HEK293 (cell line): ENCODE measurements around the gene SLC35A2.

ENCODE experiments used
- CTCF ChIA-PET: fragments of 350-600 bp; formaldehyde crosslinking; extraction: SDS; loops from one replicate; lab custom pipeline; 2021; ENCODE audit warnings: antibody characterized with exemption; lab: Yijun Ruan, JAX
- POLR2A ChIA-PET: fragments of 300-600 bp; formaldehyde crosslinking; extraction: SDS; loops from one replicate; lab custom pipeline; 2020; ENCODE audit warnings: antibody characterized with exemption, inconsistent platforms; lab: Yijun Ruan, JAX
- H3K27ac ChIP-seq: fragments of 200-500 bp; sonication (Bioruptor generic); 2 replicates; pipeline ENCODE4 v1.5.1; 2014; ENCODE audit warnings: low read depth, low read length, control low read depth, inconsistent platforms; ENCODE audit errors: extremely low read depth
- H3K36me3 ChIP-seq, 2 experiments: fragments of 200-500 bp in 1 of 2; sonication (Bioruptor generic) in 1 of 2; 1 replicate in 1 of 2; 2 replicates in 1 of 2; pipeline ENCODE4 v1.5.1; 2014 to 2017; ENCODE audit warnings: inconsistent platforms in 2 of 2, low read length in 2 of 2; ENCODE audit not compliant: control insufficient read depth in 2 of 2, insufficient read depth in 1 of 2
- H3K4me1 ChIP-seq: fragments of 200-500 bp; sonication (Bioruptor generic); 2 replicates; pipeline ENCODE4 v1.5.1; 2014; ENCODE audit warnings: mild to moderate bottlenecking, low read length, inconsistent platforms; ENCODE audit not compliant: control insufficient read depth, insufficient read depth
- H3K4me3 ChIP-seq: 2 replicates; pipeline ENCODE4 v1.5.1; 2011; ENCODE audit warnings: low read depth, mild to moderate bottlenecking, control low read depth, low read length, moderate library complexity
- H3K9me3 ChIP-seq: fragments of 200-500 bp; sonication (Bioruptor generic); 2 replicates; pipeline ENCODE4 v1.5.1; 2014; ENCODE audit warnings: low read depth, low read length, inconsistent platforms; ENCODE audit not compliant: control insufficient read depth, insufficient read depth
- BCL11B ChIP-seq: fragments of 450-650 bp; formaldehyde crosslinking; IDR thresholded peaks from 2 replicates; pipeline ENCODE4 v1.5.1; 2016; ENCODE audit warnings: low read depth, missing biosample characterization, missing genetic modification characterization
- HOXA7 ChIP-seq: sonication (generic); formaldehyde crosslinking; IDR thresholded peaks from 2 replicates; pipeline ENCODE4 v1.8.1; 2022; ENCODE audit warnings: missing genetic modification reagents, borderline replicate concordance
- KLF7 ChIP-seq: fragments of 450-650 bp; formaldehyde crosslinking; IDR thresholded peaks from 2 replicates; pipeline ENCODE4 v1.5.1; 2016; ENCODE audit warnings: missing biosample characterization, missing genetic modification characterization, borderline replicate concordance
- MYNN ChIP-seq: fragments of 450-650 bp; formaldehyde crosslinking; IDR thresholded peaks from 2 replicates; pipeline ENCODE4 v1.5.1; 2016; ENCODE audit warnings: missing biosample characterization, missing genetic modification characterization, borderline replicate concordance
- MZF1 ChIP-seq: fragments of 450-650 bp; formaldehyde crosslinking; IDR thresholded peaks from 2 replicates; pipeline ENCODE4 v1.5.1; 2017; ENCODE audit warnings: missing biosample characterization, missing genetic modification characterization, borderline replicate concordance
- OVOL3 ChIP-seq: fragments of 450-650 bp; formaldehyde crosslinking; IDR thresholded peaks from 2 replicates; pipeline ENCODE4 v1.5.1; 2016; ENCODE audit warnings: missing biosample characterization, missing genetic modification characterization
- REPIN1 ChIP-seq: fragments of 450-650 bp; formaldehyde crosslinking; IDR thresholded peaks from 2 replicates; pipeline ENCODE4 v1.5.1; 2017; ENCODE audit warnings: missing biosample characterization, missing genetic modification characterization, low read depth
- SCRT1 ChIP-seq: fragments of 450-650 bp; formaldehyde crosslinking; IDR thresholded peaks from 2 replicates; pipeline ENCODE4 v1.5.1; 2016; ENCODE audit warnings: missing biosample characterization, missing genetic modification characterization, borderline replicate concordance
- SP3 ChIP-seq: fragments of 450-650 bp; formaldehyde crosslinking; IDR thresholded peaks from 2 replicates; pipeline ENCODE4 v1.5.1; 2016; ENCODE audit warnings: missing biosample characterization, missing genetic modification characterization
- SP7 ChIP-seq: fragments of 450-650 bp; formaldehyde crosslinking; IDR thresholded peaks from 2 replicates; pipeline ENCODE4 v1.5.1; 2016; ENCODE audit warnings: missing biosample characterization, missing genetic modification characterization
- TCF7L2 ChIP-seq: IDR thresholded peaks from 2 replicates; pipeline ENCODE4 v1.6.1; 2011; ENCODE audit warnings: low read depth, mild to moderate bottlenecking, inconsistent platforms, low read length, moderate library complexity, borderline replicate concordance
- YY2 ChIP-seq: fragments of 450-650 bp; formaldehyde crosslinking; IDR thresholded peaks from 2 replicates; pipeline ENCODE4 v1.5.1; 2016; ENCODE audit warnings: missing biosample characterization, missing genetic modification characterization
- ZBTB1 ChIP-seq: fragments of 450-650 bp; formaldehyde crosslinking; IDR thresholded peaks from 2 replicates; pipeline ENCODE4 v1.5.1; 2016; ENCODE audit warnings: missing biosample characterization, missing genetic modification characterization
- ZBTB17 ChIP-seq: fragments of 450-650 bp; formaldehyde crosslinking; IDR thresholded peaks from 2 replicates; pipeline ENCODE4 v1.5.1; 2016; ENCODE audit warnings: missing biosample characterization, missing genetic modification characterization
- ZBTB21 ChIP-seq: fragments of 450-650 bp; formaldehyde crosslinking; IDR thresholded peaks from 2 replicates; pipeline ENCODE4 v1.5.1; 2017; ENCODE audit warnings: missing biosample characterization, missing genetic modification characterization
- ZBTB48 ChIP-seq: fragments of 450-650 bp; formaldehyde crosslinking; IDR thresholded peaks from 2 replicates; pipeline ENCODE4 v1.5.1; 2016; ENCODE audit warnings: missing biosample characterization, missing genetic modification characterization
- ZNF112 ChIP-seq: fragments of 450-650 bp; formaldehyde crosslinking; IDR thresholded peaks from 2 replicates; pipeline ENCODE4 v1.5.0; 2017; ENCODE audit warnings: missing biosample characterization, missing genetic modification characterization
- ZNF138 ChIP-seq: fragments of 450-650 bp; formaldehyde crosslinking; IDR thresholded peaks from 2 replicates; pipeline ENCODE4 v1.5.1; 2016; ENCODE audit warnings: missing biosample characterization, missing genetic modification characterization, borderline replicate concordance
- ZNF157 ChIP-seq: fragments of 450-650 bp; formaldehyde crosslinking; IDR thresholded peaks from 2 replicates; pipeline ENCODE4 v1.5.1; 2016; ENCODE audit warnings: missing biosample characterization, missing genetic modification characterization
- ZNF169 ChIP-seq: fragments of 450-650 bp; formaldehyde crosslinking; IDR thresholded peaks from 2 replicates; pipeline ENCODE4 v1.5.1; 2016; ENCODE audit warnings: missing biosample characterization, missing genetic modification characterization
- ZNF18 ChIP-seq: fragments of 450-650 bp; formaldehyde crosslinking; IDR thresholded peaks from 2 replicates; pipeline ENCODE4 v1.5.1; 2016; ENCODE audit warnings: missing biosample characterization, missing genetic modification characterization
- ZNF211 ChIP-seq: fragments of 450-650 bp; formaldehyde crosslinking; IDR thresholded peaks from 2 replicates; pipeline ENCODE4 v1.5.1; 2016; ENCODE audit warnings: low read depth, missing biosample characterization, missing genetic modification characterization
- ZNF24 ChIP-seq: fragments of 450-650 bp; formaldehyde crosslinking; IDR thresholded peaks from 2 replicates; pipeline ENCODE4 v1.5.1; 2016; ENCODE audit warnings: missing biosample characterization, missing genetic modification characterization
- ZNF311 ChIP-seq: fragments of 450-650 bp; formaldehyde crosslinking; IDR thresholded peaks from 2 replicates; pipeline ENCODE4 v1.5.1; 2017; ENCODE audit warnings: missing biosample characterization, missing genetic modification characterization, borderline replicate concordance
- ZNF354C ChIP-seq: fragments of 450-650 bp; formaldehyde crosslinking; IDR thresholded peaks from 2 replicates; pipeline ENCODE4 v1.5.1; 2016; ENCODE audit warnings: missing biosample characterization, missing genetic modification characterization, low read depth, borderline replicate concordance
- ZNF394 ChIP-seq: fragments of 450-650 bp; formaldehyde crosslinking; IDR thresholded peaks from 2 replicates; pipeline ENCODE4 v1.5.1; 2016; ENCODE audit warnings: missing biosample characterization, missing genetic modification characterization, mild to moderate bottlenecking, moderate library complexity, borderline replicate concordance
- ZNF449 ChIP-seq: fragments of 450-650 bp; formaldehyde crosslinking; IDR thresholded peaks from 2 replicates; pipeline ENCODE4 v1.5.1; 2017; ENCODE audit warnings: missing biosample characterization, mild to moderate bottlenecking, missing genetic modification characterization, moderate library complexity
- ZNF514 ChIP-seq: fragments of 450-650 bp; formaldehyde crosslinking; IDR thresholded peaks from 2 replicates; pipeline ENCODE4 v1.5.1; 2016; ENCODE audit warnings: missing biosample characterization, missing genetic modification characterization
- ZNF558 ChIP-seq: fragments of 450-650 bp; formaldehyde crosslinking; IDR thresholded peaks from 2 replicates; pipeline ENCODE4 v1.5.1; 2016; ENCODE audit warnings: missing biosample characterization, missing genetic modification characterization
- ZNF658 ChIP-seq: fragments of 450-650 bp; formaldehyde crosslinking; IDR thresholded peaks from 2 replicates; pipeline ENCODE4; 2016; ENCODE audit warnings: missing biosample characterization, missing genetic modification characterization
- ZNF768 ChIP-seq: fragments of 450-650 bp; formaldehyde crosslinking; IDR thresholded peaks from 2 replicates; pipeline ENCODE4 v1.5.1; 2018; ENCODE audit warnings: missing biosample characterization, mild to moderate bottlenecking, missing genetic modification characterization
- TF ChIP-seq, protein P1 (sequence below): fragments of 450-650 bp; formaldehyde crosslinking; IDR thresholded peaks from 2 replicates; pipeline ENCODE4 v1.5.1; 2016; ENCODE audit warnings: missing biosample characterization, missing genetic modification characterization
- TF ChIP-seq, protein P2 (sequence below): fragments of 450-650 bp; formaldehyde crosslinking; IDR thresholded peaks from 2 replicates; pipeline ENCODE4 v1.5.1; 2016; ENCODE audit warnings: missing biosample characterization, missing genetic modification characterization

Gene SLC35A2

GRCh38 chrX:48904180-48904579, 7.3 kb downstream of the SLC35A2 start:
- Histone ChIP-seq H3K4me3 (no peak overlapping the region), H3K36me3 (peaks cover 15 to 78% of the 10 kb centered on the region in 2 experiments; a peak in 2 of 3 replicates), H3K4me1 (no peaks in the 10 kb centered on the region), H3K27ac (no peak overlapping the region), H3K9me3 (no peaks in the 10 kb centered on the region)
- TF ChIP-seq MZF1 (tag by site-specific recombination) (no peak), SP3 (tag by site-specific recombination) (no peak), ZNF658 (tag by site-specific recombination) (no peak), ZBTB21 (tag by site-specific recombination) (no peak), ZNF311 (no peak), BCL11B (tag by site-specific recombination) (no peak), ZNF514 (no peak), REPIN1 (tag by site-specific recombination) (no peak), SCRT1 (tag by site-specific recombination) (no peak), OVOL3 (tag by site-specific recombination) (no peak), ZNF24 (tag by site-specific recombination) (no peak), ZNF112 (tag by site-specific recombination) (no peak), ZBTB1 (tag by site-specific recombination) (no peak), ZBTB17 (no peak), ZNF354C (tag by site-specific recombination) (no peak), ZNF558 (tag by site-specific recombination) (no peak), TCF7L2 (no peak), ZNF449 (tag by site-specific recombination) (no peak), SP7 (no peak)
- ChIA-PET POLR2A (interaction anchor here (0.7 to 2.8 kb wide), 2 partner anchors 13 to 337 kb away, joined by 3 to 10 read pairs; no protein-coding TSS in a partner anchor), CTCF (interaction anchor here (0.7 to 1.0 kb wide), 2 partner anchors 255 to 284 kb away, joined by 5 to 8 read pairs; no protein-coding TSS in a partner anchor)

DNA sequence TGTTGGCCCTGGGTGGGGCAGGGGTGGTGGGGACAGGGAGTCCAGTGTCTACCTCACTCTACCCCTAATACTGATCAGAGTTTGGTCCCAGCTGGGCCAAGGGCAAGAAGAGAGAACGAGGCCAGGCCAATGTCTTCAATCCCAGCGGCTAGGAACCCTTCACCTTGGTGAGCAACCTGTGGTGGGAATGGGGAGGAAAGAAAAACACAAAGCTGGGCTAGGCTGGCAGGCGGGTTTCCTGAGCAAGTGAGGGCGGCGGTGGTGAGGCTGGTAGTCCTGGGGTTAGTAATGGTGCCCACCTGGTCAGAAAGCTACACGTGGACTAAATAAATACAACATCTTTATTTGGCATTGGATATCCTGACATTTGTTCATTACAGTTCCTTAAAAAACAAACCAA, 8.2 kb downstream of the SLC35A2 start:
- ChIA-PET CTCF (interaction anchor here (1.0 kb wide), 1 partner anchor 255 kb away, joined by 5 read pairs; no protein-coding TSS in a partner anchor), POLR2A (interaction anchor here (0.5 to 2.8 kb wide), 4 partner anchors 9 to 336 kb away, joined by 3 to 10 read pairs (median 6); partner anchors contain the start of gene SLC35A2)
- no peaks in the 10 kb centered on the region for H3K4me1 ChIP-seq
- no peaks in the 10 kb centered on the region for H3K9me3 ChIP-seq
- H3K27ac ChIP-seq = no peak overlapping the region
- H3K36me3 ChIP-seq = peaks cover 19 to 74% of the 10 kb centered on the region in 2 experiments; a peak in 2 of 3 replicates
- no peak for TF ChIP-seq ZNF138 (tag by site-specific recombination)
- TF ChIP-seq ZBTB48 = no peak
- no peak for TF ChIP-seq ZNF211 (tag by site-specific recombination)
- TF ChIP-seq ZNF169 (tag by site-specific recombination) = no peak
- TF ChIP-seq MYNN = no peak
- TF ChIP-seq ZNF768 (tag by site-specific recombination) = no peak
- no peak for TF ChIP-seq ZNF18
- no peak for TF ChIP-seq ZNF157 (tag by site-specific recombination)
- TF ChIP-seq SCRT1 (tag by site-specific recombination) = no peak
- TF ChIP-seq, protein P1, sequence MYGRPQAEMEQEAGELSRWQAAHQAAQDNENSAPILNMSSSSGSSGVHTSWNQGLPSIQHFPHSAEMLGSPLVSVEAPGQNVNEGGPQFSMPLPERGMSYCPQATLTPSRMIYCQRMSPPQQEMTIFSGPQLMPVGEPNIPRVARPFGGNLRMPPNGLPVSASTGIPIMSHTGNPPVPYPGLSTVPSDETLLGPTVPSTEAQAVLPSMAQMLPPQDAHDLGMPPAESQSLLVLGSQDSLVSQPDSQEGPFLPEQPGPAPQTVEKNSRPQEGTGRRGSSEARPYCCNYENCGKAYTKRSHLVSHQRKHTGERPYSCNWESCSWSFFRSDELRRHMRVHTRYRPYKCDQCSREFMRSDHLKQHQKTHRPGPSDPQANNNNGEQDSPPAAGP (tag by site-specific recombination) = no peak
- TF ChIP-seq YY2 (tag by site-specific recombination) = no peak
- no peak for TF ChIP-seq ZNF658 (tag by site-specific recombination)
- no peak for TF ChIP-seq HOXA7 (CRISPR knock-in tag)
- no peak for TF ChIP-seq ZNF112 (tag by site-specific recombination)
- TF ChIP-seq ZNF394 (tag by site-specific recombination) = no peak
- TF ChIP-seq, protein P2, sequence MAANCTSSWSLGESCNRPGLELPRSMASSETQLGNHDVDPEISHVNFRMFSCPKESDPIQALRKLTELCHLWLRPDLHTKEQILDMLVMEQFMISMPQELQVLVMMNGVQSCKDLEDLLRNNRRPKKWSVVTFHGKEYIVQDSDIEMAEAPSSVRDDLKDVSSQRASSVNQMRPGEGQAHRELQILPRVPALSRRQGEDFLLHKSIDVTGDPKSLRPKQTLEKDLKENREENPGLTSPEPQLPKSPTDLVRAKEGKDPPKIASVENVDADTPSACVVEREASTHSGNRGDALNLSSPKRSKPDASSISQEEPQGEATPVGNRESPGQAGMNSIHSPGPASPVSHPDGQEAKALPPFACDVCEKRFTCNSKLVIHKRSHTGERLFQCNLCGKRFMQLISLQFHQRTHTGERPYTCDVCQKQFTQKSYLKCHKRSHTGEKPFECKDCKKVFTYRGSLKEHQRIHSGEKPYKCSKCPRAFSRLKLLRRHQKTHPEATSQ (tag by site-specific recombination) = no peak
- no peak for TF ChIP-seq KLF7 (tag by site-specific recombination)
- TF ChIP-seq, all 188 proteins: peak for 0
- no peak overlapping the region for H3K4me3 ChIP-seq
